Renal cortex interstitium (tissue), 11 donors: Measurements from ENCODE around the gene MAGEL2. TPM values are rescaled to one million over a fixed set of nuclear protein-coding genes. Genes with fewer than 3 reads are reported as not detected.
"Not testable (repeated sequence)": the region's sequence is repeated elsewhere in the genome, so short reads cannot be mapped to it uniquely, and the experiment has no call there.

Experiments
- DNase-seq, 11 donors: peaks; one replicate each; pipeline ENCODE4 v3.0.0-alpha.2; 2013; ENCODE audit warnings: low read depth in 9 of 11, low spot score in 4 of 11; ENCODE audit errors: extremely low read depth in 1 of 11
- polyA plus RNA-seq, 3 donors: library from polyadenylated mRNA; unstranded; fragments of 120-200 nt; gene quantifications; one replicate each; pipeline ENCODE4 v1.2.1, GENCODE V29; 2013; ENCODE audit not compliant: insufficient read length in 3 of 3

MAGEL2 gene
- polyA plus RNA-seq, 3 donors, result 4.2 to 5.6 (median 4.6) TPM

GRCh38 chr15:23642413-23643044 lies 5.1 kb downstream of the MAGEL2 start:
- peak in 10 of 11 donors; percentile 31 to 58 (median 42) for DNase-seq

DNA sequence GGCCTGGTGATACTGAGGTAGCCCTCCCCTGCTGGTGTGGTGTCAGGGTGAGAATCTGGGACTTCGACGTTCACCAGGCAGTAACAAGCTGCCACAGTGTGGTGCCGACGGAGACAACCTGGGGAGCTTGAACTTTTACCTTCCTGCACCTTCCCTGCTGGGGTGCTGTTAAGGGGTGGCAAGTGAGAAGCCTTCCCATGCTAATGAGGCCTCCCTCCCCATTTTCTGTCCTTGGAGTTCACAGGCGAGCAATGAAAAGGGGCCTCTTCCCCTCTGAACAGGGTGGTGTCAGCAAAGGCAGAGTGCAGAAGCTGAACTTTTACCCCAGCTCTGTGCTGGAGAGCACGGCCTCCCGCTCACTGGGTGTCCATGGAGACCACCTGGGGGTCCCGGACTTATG lies 13.5 kb downstream of the MAGEL2 start:
- DNase-seq, result no peak

DNA sequence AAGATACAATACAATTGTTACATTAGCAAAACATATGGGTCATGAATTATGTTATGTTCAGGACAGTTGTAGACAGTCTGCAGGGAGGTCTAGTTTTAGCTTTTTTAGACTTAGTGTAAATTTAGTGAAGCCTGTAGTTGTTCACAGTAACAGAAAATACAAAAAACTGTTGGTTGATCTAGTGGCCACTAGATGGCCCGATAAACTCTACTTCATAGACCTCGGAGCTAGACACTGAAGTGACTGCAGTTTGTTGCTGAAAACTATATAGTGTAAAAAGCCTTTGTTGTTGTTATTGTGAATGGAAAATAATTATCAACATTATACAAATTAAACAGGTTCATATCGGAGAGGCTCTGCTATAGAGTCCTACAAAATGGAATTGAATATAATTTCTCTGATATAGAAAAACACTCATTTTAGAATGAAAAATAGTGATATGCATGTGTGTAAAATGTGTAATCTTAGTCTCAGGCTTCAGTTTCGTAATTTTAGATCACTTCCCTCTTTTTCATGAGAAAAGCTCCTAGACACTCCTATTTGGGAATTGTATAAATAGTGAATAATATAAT lies 18.3 kb downstream of the MAGEL2 start:
- DNase-seq, result no peak

DNA sequence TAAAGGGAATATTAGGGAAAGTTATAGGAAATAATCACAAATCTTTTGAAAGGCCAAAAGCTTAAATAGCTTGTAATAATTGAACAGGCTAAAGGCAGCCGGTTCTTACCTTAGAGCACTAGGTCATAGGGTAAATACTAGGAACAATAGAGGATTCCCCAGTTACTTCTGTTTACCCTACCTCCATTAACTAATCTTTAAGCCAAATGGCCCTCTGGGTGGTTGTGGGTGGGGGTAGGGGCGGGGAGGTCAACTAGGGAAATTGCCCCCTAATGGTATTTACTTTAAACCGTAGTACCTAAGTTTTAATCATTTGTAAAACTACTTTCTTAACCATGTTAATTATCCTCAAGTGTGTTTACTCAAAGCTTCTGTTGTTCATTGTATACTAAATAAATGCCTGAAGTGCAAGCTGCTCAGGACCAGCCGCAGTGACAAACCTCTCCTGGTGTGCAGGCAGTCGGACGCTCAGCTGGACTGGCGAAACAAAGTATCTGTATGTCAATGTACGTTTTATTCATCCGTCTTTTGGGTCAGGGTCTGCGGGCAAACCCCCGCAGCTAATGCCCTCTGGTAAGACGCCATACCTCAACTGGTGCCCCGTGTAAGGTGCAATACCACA lies 18.9 kb downstream of the MAGEL2 start:
- DNase-seq, result no peak

DNA sequence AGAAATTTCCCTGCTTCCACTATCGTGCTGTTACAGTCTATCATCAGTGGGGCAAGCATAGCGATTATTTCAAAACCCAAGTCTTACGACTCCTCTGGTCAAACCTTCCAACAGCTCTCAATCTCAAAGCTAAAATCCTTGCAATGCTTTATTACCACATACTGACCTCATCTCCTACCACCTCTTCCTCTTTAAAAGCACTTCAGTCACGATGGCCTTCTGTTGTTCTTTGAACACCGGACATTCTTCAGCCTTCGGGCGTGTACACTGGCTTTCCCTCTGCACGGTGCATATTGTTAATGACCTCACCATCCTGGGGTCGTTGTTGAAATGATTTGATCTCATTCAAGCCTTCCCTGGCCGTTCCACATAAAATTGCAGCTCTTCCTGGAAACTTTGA lies 31.1 kb downstream of the MAGEL2 start:
- DNase-seq, result no peak

DNA sequence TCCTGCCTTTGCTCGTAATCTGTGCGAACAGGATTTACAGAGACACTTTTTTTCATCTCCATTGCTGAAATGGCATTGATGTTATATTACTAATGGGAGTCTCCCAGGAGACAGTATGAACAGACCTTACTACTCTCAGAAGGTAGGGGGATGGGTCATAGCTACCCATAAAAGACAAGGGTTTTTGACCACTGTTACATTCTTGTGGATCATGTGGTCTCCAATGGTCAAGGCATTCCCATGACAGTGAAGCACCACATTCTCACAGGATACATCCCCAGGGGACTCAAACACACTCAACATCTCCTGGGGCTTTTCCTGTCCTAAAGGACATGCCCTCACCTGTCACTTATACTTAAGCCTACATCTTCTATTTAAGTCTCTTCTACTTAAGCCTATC lies 41.4 kb downstream of the MAGEL2 start:
- no peak for DNase-seq

DNA sequence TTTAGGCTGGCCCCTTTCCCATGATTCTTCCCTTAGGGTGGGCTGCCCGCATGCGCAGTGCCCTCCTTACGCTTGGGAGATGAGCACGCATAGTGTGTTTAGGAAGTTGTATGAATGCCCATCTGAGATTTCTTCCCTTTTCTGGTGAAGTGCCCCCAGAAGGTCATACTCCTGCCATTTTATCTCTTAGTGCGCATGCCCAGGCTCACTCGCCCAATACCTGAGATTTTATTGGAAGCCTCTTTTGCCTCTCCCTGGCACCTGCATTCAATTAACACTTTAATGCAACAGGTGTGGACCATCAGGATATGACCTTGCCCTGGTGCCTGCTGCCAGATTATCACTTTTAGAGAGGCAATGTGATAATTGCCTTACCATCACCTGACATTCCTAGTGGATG lies 45.5 kb downstream of the MAGEL2 start:
- no peak for DNase-seq

GRCh38 chr15:23599053-23599452 lies 48.6 kb downstream of the MAGEL2 start:
- DNase-seq, result no peak

DNA sequence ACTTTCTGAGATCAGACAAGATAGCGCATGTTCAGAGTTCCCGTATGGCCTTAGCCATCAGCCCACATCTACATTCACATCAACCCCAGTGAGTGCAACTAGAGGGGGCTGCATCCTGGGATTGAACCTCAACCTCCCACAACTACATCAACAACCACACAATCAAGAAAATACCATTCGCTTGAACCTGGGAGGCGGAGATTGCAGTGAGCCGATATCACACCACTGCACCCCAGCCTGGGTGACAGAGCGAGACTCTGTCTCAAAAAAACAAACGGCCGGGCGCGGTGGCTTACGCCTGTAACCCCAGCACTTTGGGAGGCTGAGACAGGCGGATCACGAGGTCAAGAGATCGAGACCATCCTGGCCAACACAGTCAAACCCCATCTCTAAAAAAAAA lies 50.4 kb downstream of the MAGEL2 start:
- DNase-seq, result not testable (repeated sequence)

DNA sequence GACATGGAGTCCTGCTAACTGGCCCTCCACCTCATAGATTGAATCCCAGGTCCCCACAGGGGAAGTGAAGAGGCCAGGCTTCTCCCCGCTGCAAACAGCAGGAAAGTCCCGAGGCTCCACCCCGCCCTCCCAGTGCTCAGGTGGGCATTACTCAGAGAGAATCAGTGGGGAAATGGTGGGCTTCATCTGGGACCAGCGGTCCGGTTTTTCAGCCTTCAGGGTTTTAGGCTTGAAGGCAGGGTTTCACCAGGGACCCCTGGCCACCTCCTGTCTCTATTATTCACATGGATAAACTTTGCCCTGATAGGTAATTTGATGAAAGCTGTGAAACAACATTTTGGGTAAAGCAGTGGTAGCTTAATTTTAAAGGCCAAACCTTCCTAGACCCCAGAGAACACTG lies 50.9 kb downstream of the MAGEL2 start:
- no peak for DNase-seq

DNA sequence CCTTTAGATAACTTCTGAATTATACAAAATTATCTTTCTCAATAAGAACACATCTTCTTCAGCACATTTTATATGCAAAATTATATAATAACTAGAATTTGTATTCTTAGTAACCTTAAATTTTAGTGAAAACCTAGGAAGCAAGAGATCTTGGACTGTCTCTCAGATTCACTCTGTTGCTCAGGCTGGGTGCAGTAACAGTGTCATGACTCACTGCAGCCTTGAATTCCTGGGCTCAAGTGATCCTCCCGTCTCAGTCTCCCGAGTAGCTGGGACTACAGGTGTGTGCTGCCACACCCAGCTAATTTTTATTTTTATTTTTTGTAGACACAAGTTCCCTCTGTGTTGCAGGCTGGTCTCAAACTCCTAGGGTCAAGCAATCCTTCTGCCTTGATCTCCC lies 52.3 kb downstream of the MAGEL2 start:
- DNase-seq, result no peak

DNA sequence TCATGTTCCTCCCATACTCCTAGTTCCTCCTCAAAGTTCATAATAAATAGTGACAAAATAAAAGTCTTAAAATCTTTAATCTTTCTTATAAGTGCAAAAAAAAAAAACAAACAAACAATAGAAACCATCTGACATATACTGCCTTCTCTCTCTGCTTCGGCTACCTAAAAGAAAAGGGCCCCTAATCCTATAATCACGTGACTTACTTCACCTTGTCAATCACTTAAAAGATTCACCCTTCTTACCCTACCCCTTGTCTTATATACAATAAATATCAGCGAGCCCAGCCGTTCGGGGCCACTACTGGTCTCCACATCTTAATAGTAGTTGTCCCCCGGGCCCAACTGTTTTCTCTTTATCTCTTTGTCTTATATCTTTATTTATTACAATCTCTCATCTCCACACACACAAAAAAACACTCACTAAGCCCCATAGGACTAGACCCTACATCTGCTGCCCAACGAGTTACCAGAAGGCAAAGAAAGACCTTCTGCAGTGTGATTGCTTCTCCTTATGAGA lies 53.4 kb downstream of the MAGEL2 start:
- no peak for DNase-seq

Other genes with a start within 250 kb of the MAGEL2 start
- not detected for gene GOLGA6L2, start 200.6 kb downstream of the MAGEL2 start, polyA plus RNA-seq
- gene MKRN3, start 82.2 kb downstream of the MAGEL2 start, polyA plus RNA-seq, result 1 to 10 TPM in 2 of 3 donors, under 1 TPM in 1; 0.24 to 1.6 (median 1.3) TPM
- gene NDN, start 39.4 kb upstream of the MAGEL2 start, polyA plus RNA-seq, result 10 to 100 TPM; 73.9 to 96.9 (median 75.2) TPM